Measurements from ENCODE around the gene ZCRB1.

- no peak for TF ChIP-seq EZH2 (IDR thresholded peaks at IDR 0.05; ENCODE audit: low read length, unreplicated experiment)
- peak; percentile 74 for TF ChIP-seq CTCF (conservative IDR thresholded peaks at IDR 0.05; ENCODE audit: low read depth, low read length)
Measured at GRCh38 chr12:42296503-42297109, 29.3 kb downstream of the ZCRB1 start.
